GM12801 (cell line): ENCODE measurements around the gene CKM.

ENCODE experiments used
- CTCF ChIP-seq: IDR thresholded peaks from one replicate; pipeline ENCODE4 v1.5.1; 2011; ENCODE audit warnings: control low read depth; ENCODE audit not compliant: insufficient read length; ENCODE audit errors: extremely low read depth

Gene CKM

DNA sequence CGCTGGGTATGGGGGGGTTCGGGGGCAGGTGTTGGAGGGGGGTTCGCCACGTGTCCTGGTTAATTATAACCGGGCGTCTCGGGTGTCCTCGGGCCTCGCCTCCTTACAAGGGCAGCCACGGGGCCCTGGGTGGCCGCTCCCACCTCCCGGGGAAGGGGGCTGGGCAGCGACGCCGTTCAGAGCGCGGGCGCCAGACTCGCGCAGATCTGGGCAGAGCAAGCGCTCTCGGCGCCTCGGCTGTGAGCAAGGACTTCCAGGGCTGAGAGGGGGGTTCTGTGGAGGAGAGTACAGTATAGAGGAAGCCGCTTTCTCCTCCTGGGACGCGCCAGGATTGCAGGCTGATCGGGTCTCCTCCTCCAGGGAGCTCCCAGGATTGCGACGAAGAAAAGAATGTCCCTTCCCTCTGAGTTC is 1.0 kb upstream of the CKM start:
- no peak for TF ChIP-seq CTCF

- TF ChIP-seq CTCF: no peak
Measured at GRCh38 chr19:45322311-45322710, 364 bp downstream of the CKM start.

GRCh38 chr19:45321848-45322247 is 827 bp downstream of the CKM start:
- no peak for TF ChIP-seq CTCF

GRCh38 chr19:45320997-45321775 is 1.5 kb downstream of the CKM start:
- no peak for TF ChIP-seq CTCF

DNA sequence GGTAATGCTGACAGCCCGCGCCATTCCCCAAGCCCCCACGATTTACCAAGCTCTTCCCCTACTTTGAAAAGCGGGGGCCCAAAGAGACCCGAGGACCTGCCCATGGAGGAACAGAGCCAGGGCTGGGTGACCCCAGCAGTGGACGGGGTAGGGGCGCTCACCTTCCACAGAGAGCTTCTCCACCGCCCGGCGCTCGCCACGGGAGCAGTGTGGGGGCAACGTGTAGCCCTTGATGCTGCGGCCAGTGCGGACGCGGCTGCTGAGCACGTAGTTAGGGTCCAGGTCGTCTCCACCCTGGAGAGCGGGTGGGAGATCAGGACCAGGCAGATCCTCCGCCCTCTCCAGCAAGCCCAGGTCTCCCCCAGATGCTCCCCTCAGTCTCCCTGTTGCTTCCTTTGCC is 7.4 kb downstream of the CKM start:
- no peak for TF ChIP-seq CTCF

DNA sequence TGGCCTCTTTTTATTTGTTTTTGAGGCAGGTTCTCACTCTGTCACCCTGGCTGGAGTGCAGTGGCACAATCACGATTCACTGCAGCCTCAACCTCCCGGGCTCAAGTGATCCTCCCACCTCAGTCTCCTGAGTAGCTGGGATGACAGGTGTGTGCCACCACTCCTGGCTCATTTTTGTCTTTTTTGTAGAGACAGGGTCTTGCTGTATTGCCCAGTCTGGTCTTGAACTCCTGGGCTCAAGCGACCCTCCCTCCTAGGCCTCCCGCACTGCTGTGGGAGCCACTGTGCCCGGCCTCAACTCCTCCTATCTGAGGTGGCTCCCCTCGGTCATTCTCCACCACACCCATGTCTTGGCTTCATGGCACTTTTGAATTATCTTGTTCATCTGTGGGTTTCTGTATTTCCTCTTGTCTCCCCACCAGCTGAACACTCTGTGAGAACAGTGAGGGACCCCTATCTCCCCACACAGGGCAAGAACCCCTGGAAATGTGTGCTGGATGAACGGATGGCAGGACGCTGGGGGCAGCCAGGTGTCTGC is 7.9 kb downstream of the CKM start:
- no peak for TF ChIP-seq CTCF

DNA sequence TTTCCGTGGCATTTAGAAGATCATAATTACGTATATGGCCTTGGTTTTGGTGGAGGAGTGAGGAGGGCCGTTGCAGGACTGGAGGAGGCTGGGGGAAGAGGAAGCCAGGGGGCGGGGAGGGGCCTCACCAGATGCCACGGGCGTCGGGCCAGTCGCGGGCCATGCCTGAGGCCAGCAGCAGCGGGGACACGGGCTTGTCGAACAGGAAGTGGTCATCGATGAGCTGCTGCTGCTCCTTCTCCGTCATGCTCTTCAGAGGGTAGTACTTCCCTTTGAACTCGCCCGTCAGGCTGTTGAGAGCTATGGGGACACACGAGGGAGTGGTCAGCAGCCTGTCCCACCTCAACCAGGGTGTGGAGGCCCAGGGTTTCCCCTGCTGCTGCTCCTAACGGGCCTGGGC is 11.1 kb downstream of the CKM start:
- TF ChIP-seq CTCF: no peak
